ENCODE results near the gene NSRP1.

- TF ChIP-seq CTCF (IDR thresholded peaks at IDR 0.05), result no peak
- TF ChIP-seq POLR2A (IDR thresholded peaks at IDR 0.05), result no peak
Observed at GRCh38 chr17:30200106-30200505, 83.5 kb downstream of the NSRP1 start.
